HepG2 (cell line): Measurements from ENCODE around the gene ACOT13. TPM values are rescaled to one million over a fixed set of nuclear protein-coding genes. Genes with fewer than 3 reads are reported as not detected.

Experiments used
- ARHGAP35 ChIP-seq: sonication (generic); formaldehyde crosslinking; IDR thresholded peaks from 2 replicates; pipeline ENCODE4 v1.9.0; 2022; ENCODE audit warnings: mild to moderate bottlenecking, inconsistent platforms, moderate library complexity, missing genetic modification reagents, borderline replicate concordance
- GATAD1 ChIP-seq: IDR thresholded peaks from 2 replicates; pipeline ENCODE4 v1.6.1; 2016; ENCODE audit warnings: missing genetic modification reagents, missing compliant biosample characterization
- HOXA9 ChIP-seq: sonication (generic); formaldehyde crosslinking; IDR thresholded peaks from 2 replicates; pipeline ENCODE4 v1.8.1; 2022; ENCODE audit warnings: missing genetic modification reagents, mild to moderate bottlenecking, moderate library complexity, borderline replicate concordance
- JUNB ChIP-seq: sonication (generic); formaldehyde crosslinking; IDR thresholded peaks from 2 replicates; pipeline ENCODE4 v1.8.0; 2022; ENCODE audit warnings: missing genetic modification reagents, mild to moderate bottlenecking, borderline replicate concordance
- LCORL ChIP-seq, 2 experiments: fragments of 450-650 bp in 1 of 2; sonication (generic) in 1 of 2; formaldehyde crosslinking in 1 of 2; IDR thresholded peaks; 2 replicates each; pipeline versions ENCODE4 v1.5.0 to v1.6.1; 2017 to 2020; ENCODE audit warnings: antibody characterized with exemption in 1 of 2, missing genetic modification reagents in 1 of 2
- MAFK ChIP-seq, 2 experiments: IDR thresholded peaks in 1 of 2; conservative IDR thresholded peaks in 1 of 2; 2 replicates each; pipeline ENCODE4 v1.6.1; 2011; ENCODE audit warnings: improper control_type of control experiment in 2 of 2, low read length in 2 of 2
- MAZ ChIP-seq, 2 experiments: sonication (generic) in 1 of 2; formaldehyde crosslinking in 1 of 2; IDR thresholded peaks; 2 replicates each; pipeline versions ENCODE4 v1.5.0 to v1.6.1; 2012 to 2020; ENCODE audit warnings: low read depth in 2 of 2, mild to moderate bottlenecking in 2 of 2, borderline replicate concordance in 1 of 2, improper control_type of control experiment in 1 of 2, low read length in 1 of 2, missing genetic modification reagents in 1 of 2, moderate library complexity in 1 of 2
- RBAK ChIP-seq: sonication (generic); formaldehyde crosslinking; IDR thresholded peaks from 2 replicates; pipeline ENCODE4 v1.5.1; 2020; ENCODE audit warnings: mild to moderate bottlenecking, missing genetic modification reagents
- SNAI1 ChIP-seq: sonication (generic); formaldehyde crosslinking; IDR thresholded peaks from 2 replicates; pipeline ENCODE4 v1.5.0; 2020; ENCODE audit warnings: mild to moderate bottlenecking, missing genetic modification reagents, borderline replicate concordance
- ZBTB7A ChIP-seq: sonication (generic); formaldehyde crosslinking; IDR thresholded peaks from 2 replicates; pipeline ENCODE4 v1.8.0; 2022; ENCODE audit warnings: mild to moderate bottlenecking, missing genetic modification reagents
- ZFYVE20 ChIP-seq: sonication (generic); formaldehyde crosslinking; IDR thresholded peaks from 2 replicates; pipeline ENCODE4 v1.8.0; 2023; ENCODE audit warnings: low read depth, mild to moderate bottlenecking, moderate library complexity, missing genetic modification reagents, borderline replicate concordance
- ZNF260 ChIP-seq: sonication (generic); formaldehyde crosslinking; IDR thresholded peaks from 2 replicates; pipeline ENCODE4 v1.4.0; 2020; ENCODE audit warnings: missing genetic modification reagents, low read depth, mild to moderate bottlenecking, borderline replicate concordance
- ZNF446 ChIP-seq: sonication (generic); formaldehyde crosslinking; IDR thresholded peaks from 2 replicates; pipeline ENCODE4 v1.5.0; 2020; ENCODE audit warnings: mild to moderate bottlenecking, missing genetic modification reagents
- ZNF558 ChIP-seq: sonication (generic); formaldehyde crosslinking; IDR thresholded peaks from 2 replicates; pipeline ENCODE4 v1.9.0; 2022; ENCODE audit warnings: mild to moderate bottlenecking, missing genetic modification reagents, borderline replicate concordance
- ZNF644 ChIP-seq: IDR thresholded peaks from 2 replicates; pipeline ENCODE4 v1.6.1; 2016; ENCODE audit warnings: low read depth
- ZNF670 ChIP-seq: sonication (generic); formaldehyde crosslinking; IDR thresholded peaks from 2 replicates; pipeline ENCODE4 v1.8.0; 2022; ENCODE audit warnings: mild to moderate bottlenecking, missing genetic modification reagents, borderline replicate concordance
- ZNF749 ChIP-seq: sonication (generic); formaldehyde crosslinking; IDR thresholded peaks from 2 replicates; pipeline ENCODE4 v1.8.0; 2022; ENCODE audit warnings: mild to moderate bottlenecking, missing genetic modification reagents, moderate library complexity, borderline replicate concordance
- ZNF883 ChIP-seq: sonication (generic); formaldehyde crosslinking; IDR thresholded peaks from 2 replicates; pipeline ENCODE4 v1.5.1; 2020; ENCODE audit warnings: mild to moderate bottlenecking, missing genetic modification reagents; ENCODE audit errors: not compliant biosample characterization
- ZNF891 ChIP-seq: sonication (generic); formaldehyde crosslinking; IDR thresholded peaks from 2 replicates; pipeline ENCODE4 v1.5.0; 2020; ENCODE audit warnings: mild to moderate bottlenecking, missing genetic modification reagents
- polyA plus RNA-seq, 8 experiments: library from polyadenylated mRNA; depleted of rRNA in 3 of 8; stranded (reverse) in 7 of 8; unstranded in 1 of 8; fragments of >200 nt; fragmentation: Illumina TruSeq in 4 of 8; extraction: Trizol in 4 of 8; gene quantifications; 2 replicates each; pipeline versions ENCODE4 v1.2.1 to v1.2.3, GENCODE V29; 2011 to 2016; ENCODE audit warnings: low read depth in 4 of 8, missing spikeins in 1 of 8, mixed read lengths in 1 of 8; ENCODE audit not compliant: insufficient read depth in 1 of 8
- total RNA-seq, 5 experiments: library from RNA; depleted of rRNA; stranded (reverse); fragments of >200 nt; fragmentation: Illumina TruSeq; extraction: Trizol; gene quantifications; 2 replicates each; pipeline ENCODE4 v1.2.3, GENCODE V29; 2016; ENCODE audit warnings: low read depth in 1 of 5
- TF ChIP-seq, protein P1 (sequence below): sonication (generic); formaldehyde crosslinking; IDR thresholded peaks from 2 replicates; pipeline ENCODE4 v1.5.0; 2020; ENCODE audit warnings: missing genetic modification reagents
- TF ChIP-seq, protein P2 (sequence below), 2 experiments: fragments of 450-650 bp in 1 of 2; sonication (generic) in 1 of 2; formaldehyde crosslinking; IDR thresholded peaks; 2 replicates each; pipeline versions ENCODE4 v1.5.0 to v1.8.0; 2020 to 2022; ENCODE audit warnings: mild to moderate bottlenecking in 1 of 2, missing genetic modification reagents in 1 of 2
- TF ChIP-seq, protein P3 (sequence below): IDR thresholded peaks from 2 replicates; pipeline ENCODE4 v1.6.1; 2016; ENCODE audit warnings: low read depth, borderline replicate concordance

The ACOT13 gene
- total and polyA plus RNA-seq, 2 of the 13 experiments (the other 11 are each of a cell fraction or from before 2014, with no cell fraction given), result 31.5 to 45.1 TPM

DNA sequence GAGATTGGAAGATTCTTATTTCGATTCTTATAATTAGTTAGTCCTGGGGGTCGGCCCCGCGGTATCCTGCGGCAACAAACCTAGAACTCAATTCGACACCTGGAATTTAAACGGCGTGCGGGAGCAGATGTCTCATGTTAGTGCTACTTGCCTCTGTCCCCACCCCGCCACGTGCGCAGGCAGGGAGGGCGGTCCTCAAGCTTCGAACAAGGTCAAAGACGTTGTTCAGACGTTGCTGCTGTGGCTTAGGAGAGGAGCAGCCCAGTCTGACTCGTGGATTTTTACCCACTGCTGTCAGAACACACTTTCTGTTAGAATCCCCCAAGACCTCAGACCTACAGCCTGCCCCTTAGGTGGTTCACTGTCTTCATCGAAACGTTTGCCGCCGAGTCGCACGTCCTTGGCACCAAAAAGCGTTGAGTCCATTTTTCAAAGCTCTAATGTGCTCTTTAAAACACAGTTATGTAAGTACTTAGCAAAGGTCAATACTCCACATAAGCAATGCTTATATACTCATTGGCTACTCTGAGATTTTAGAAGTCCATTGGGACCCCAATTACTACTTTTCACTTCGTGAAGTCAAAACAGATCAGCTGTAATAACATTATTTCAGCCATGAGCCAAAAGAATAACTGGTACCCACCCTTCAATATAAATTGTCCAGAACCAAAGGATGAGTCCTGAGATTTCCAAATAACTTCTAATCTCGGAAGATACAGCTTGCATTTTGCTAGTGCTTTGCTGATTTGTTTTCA, 54.8 kb downstream of the ACOT13 start (continued):
- TF ChIP-seq, protein P1, sequence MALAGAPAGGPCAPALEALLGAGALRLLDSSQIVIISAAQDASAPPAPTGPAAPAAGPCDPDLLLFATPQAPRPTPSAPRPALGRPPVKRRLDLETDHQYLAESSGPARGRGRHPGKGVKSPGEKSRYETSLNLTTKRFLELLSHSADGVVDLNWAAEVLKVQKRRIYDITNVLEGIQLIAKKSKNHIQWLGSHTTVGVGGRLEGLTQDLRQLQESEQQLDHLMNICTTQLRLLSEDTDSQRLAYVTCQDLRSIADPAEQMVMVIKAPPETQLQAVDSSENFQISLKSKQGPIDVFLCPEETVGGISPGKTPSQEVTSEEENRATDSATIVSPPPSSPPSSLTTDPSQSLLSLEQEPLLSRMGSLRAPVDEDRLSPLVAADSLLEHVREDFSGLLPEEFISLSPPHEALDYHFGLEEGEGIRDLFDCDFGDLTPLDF (CRISPR knock-in tag), result no peak; the same call in 1 of the 2 replicates
- TF ChIP-seq, protein P2, sequence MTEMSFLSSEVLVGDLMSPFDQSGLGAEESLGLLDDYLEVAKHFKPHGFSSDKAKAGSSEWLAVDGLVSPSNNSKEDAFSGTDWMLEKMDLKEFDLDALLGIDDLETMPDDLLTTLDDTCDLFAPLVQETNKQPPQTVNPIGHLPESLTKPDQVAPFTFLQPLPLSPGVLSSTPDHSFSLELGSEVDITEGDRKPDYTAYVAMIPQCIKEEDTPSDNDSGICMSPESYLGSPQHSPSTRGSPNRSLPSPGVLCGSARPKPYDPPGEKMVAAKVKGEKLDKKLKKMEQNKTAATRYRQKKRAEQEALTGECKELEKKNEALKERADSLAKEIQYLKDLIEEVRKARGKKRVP (CRISPR knock-in tag; IDR thresholded peaks at IDR 0.05), result no peak
- TF ChIP-seq ZNF883 (CRISPR knock-in tag), result peak; percentile 86
- peak; percentile 95 for TF ChIP-seq ZNF891 (CRISPR knock-in tag)
- peak; percentile 95 for TF ChIP-seq ARHGAP35
- TF ChIP-seq ZNF260 (CRISPR knock-in tag), result no peak
- TF ChIP-seq ZNF644 (CRISPR knock-in tag), result no peak; the same call in 1 of the 2 replicates
- no peak; the same call in 1 of the 2 replicates for TF ChIP-seq SNAI1 (CRISPR knock-in tag)
- peak; percentile 89; the same call in 1 of the 2 replicates for TF ChIP-seq ZNF558 (CRISPR knock-in tag)
- peak; percentile 87; the same call in 1 of the 2 replicates for TF ChIP-seq ZBTB7A
- no peak for TF ChIP-seq ZNF446
- TF ChIP-seq ZNF749 (CRISPR knock-in tag), result no peak
- no peak for TF ChIP-seq MAZ (IDR thresholded peaks at IDR 0.05; ENCODE audit: borderline replicate concordance, low read depth, low read length)
- peak; percentile 10; the same call in 1 of the 2 replicates for TF ChIP-seq MAZ (CRISPR knock-in tag; IDR thresholded peaks at IDR 0.05; ENCODE audit: low read depth)
- TF ChIP-seq RBAK (CRISPR knock-in tag), result no peak
- peak; percentile 10 for TF ChIP-seq GATAD1 (CRISPR knock-in tag)
- TF ChIP-seq, protein P3, sequence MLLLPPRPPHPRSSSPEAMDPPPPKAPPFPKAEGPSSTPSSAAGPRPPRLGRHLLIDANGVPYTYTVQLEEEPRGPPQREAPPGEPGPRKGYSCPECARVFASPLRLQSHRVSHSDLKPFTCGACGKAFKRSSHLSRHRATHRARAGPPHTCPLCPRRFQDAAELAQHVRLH (CRISPR knock-in tag), result no peak
- TF ChIP-seq HOXA9 (CRISPR knock-in tag), result no peak
- TF ChIP-seq LCORL (IDR thresholded peaks at IDR 0.05), result no peak
- no peak; the same call in 1 of the 2 replicates for TF ChIP-seq LCORL (CRISPR knock-in tag; IDR thresholded peaks at IDR 0.05)
- peak; percentile 50; the same call in 1 of the 2 replicates for TF ChIP-seq JUNB (CRISPR knock-in tag)
- TF ChIP-seq ZNF670, result peak; percentile 24
- TF ChIP-seq MAFK (conservative IDR thresholded peaks at IDR 0.05 in 1 of 2, IDR thresholded peaks at IDR 0.05 in 1 of 2; ENCODE audit: low read length in 2 of 2), result no peak; a peak in 1 of 4 replicates
- TF ChIP-seq ZFYVE20 (CRISPR knock-in tag), result peak; percentile 94; the same call in 1 of the 2 replicates
